Measurements from ENCODE around the gene SLC39A3.

DNA sequence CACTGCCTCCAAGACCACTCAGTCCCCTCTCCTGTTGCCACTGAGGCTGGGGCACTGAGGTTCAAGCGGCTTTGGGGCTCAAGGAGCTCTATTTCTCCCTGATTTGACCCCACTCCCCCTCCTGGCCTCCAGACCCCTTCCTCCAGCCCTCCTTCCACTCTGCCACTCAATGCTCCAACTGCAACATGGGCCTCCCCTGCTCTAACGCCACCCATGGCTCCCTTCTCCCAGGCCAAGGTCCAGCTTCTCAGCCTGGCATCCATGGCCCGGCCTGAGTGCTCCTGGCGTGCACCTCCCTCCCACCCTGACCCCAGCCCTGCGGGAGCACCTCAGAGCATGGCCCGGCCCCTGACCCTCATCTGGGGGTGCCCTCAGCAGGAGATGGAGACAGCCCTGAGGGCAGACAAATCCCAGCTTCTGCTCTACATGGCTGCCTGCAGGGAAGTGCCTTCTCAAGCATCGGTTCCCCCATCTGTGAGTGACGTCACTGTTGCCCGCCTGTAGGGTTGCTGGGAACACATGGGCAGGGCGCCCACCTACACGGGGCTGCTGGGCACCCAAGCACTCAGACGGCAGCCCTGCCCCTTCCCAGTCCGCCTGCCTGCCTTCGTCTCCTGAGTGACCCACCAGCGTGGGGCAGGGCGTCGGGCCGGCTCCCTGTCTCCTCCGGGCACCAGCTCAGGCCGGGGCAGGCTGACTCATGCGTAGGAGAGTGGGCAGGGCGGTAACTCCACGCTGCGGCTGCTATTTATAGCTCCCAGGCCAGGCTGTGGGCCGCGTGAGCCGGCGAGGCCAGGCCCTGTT lies 17.1 kb downstream of the SLC39A3 start:
- TF ChIP-seq ZNF207 (IDR thresholded peaks at IDR 0.05; ENCODE audit: borderline replicate concordance) (no peak), ESRRA (IDR thresholded peaks at IDR 0.05; ENCODE audit: low read length) (no peak), EZH2 (IDR thresholded peaks at IDR 0.05; ENCODE audit: borderline replicate concordance, control insufficient read depth, low read depth, low read length) (no peak), TCF12 (IDR thresholded peaks at IDR 0.05; ENCODE audit: low read depth, low read length) (no peak), CREB1 (IDR thresholded peaks at IDR 0.05; ENCODE audit: low read depth) (no peak), SRF (IDR thresholded peaks at IDR 0.05; ENCODE audit: low read depth in 2 of 2, low read length in 2 of 2) (no peak), NRF1 (conservative IDR thresholded peaks at IDR 0.05; ENCODE audit: low read depth, low read length) (no peak), SMC3 (IDR thresholded peaks at IDR 0.05; ENCODE audit: borderline replicate concordance, low read length) (no peak), GABPA (IDR thresholded peaks at IDR 0.05; ENCODE audit: low read depth) (no peak), KDM1A (IDR thresholded peaks at IDR 0.05; ENCODE audit: borderline replicate concordance) (no peak), YY1 (IDR thresholded peaks at IDR 0.05; ENCODE audit: low read depth, low read length) (no peak)
- TF ChIP-seq, protein P1, sequence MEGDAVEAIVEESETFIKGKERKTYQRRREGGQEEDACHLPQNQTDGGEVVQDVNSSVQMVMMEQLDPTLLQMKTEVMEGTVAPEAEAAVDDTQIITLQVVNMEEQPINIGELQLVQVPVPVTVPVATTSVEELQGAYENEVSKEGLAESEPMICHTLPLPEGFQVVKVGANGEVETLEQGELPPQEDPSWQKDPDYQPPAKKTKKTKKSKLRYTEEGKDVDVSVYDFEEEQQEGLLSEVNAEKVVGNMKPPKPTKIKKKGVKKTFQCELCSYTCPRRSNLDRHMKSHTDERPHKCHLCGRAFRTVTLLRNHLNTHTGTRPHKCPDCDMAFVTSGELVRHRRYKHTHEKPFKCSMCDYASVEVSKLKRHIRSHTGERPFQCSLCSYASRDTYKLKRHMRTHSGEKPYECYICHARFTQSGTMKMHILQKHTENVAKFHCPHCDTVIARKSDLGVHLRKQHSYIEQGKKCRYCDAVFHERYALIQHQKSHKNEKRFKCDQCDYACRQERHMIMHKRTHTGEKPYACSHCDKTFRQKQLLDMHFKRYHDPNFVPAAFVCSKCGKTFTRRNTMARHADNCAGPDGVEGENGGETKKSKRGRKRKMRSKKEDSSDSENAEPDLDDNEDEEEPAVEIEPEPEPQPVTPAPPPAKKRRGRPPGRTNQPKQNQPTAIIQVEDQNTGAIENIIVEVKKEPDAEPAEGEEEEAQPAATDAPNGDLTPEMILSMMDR (IDR thresholded peaks at IDR 0.05 in 2 of 3, conservative IDR thresholded peaks at IDR 0.05 in 1 of 3; ENCODE audit: control insufficient read depth in 2 of 3, extremely low read depth in 1 of 3, insufficient read depth in 1 of 3, low read depth in 3 of 3, low read length in 3 of 3), result no peak
- TF ChIP-seq, protein P2, sequence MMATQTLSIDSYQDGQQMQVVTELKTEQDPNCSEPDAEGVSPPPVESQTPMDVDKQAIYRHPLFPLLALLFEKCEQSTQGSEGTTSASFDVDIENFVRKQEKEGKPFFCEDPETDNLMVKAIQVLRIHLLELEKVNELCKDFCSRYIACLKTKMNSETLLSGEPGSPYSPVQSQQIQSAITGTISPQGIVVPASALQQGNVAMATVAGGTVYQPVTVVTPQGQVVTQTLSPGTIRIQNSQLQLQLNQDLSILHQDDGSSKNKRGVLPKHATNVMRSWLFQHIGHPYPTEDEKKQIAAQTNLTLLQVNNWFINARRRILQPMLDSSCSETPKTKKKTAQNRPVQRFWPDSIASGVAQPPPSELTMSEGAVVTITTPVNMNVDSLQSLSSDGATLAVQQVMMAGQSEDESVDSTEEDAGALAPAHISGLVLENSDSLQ (IDR thresholded peaks at IDR 0.05), result no peak

Data from GM12878 (cell line).